NCI-H748 (cell line): Measurements from ENCODE around the gene RGS4.
"Not testable (repeated sequence)": the region's sequence is repeated elsewhere in the genome, so short reads cannot be mapped to it uniquely, and the experiment has no call there.

Experiments
- DNase-seq: peaks from one replicate; lab custom pipeline; 2025; ENCODE audit not compliant: unreplicated experiment; lab: John Stamatoyannopoulos, UW

Gene RGS4

GRCh38 chr1:163066686-163067085 is 2.5 kb upstream of the RGS4 start:
- no peak for DNase-seq

GRCh38 chr1:163068716-163069115 is 445 bp upstream of the RGS4 start:
- DNase-seq, result peak; percentile 76

DNA sequence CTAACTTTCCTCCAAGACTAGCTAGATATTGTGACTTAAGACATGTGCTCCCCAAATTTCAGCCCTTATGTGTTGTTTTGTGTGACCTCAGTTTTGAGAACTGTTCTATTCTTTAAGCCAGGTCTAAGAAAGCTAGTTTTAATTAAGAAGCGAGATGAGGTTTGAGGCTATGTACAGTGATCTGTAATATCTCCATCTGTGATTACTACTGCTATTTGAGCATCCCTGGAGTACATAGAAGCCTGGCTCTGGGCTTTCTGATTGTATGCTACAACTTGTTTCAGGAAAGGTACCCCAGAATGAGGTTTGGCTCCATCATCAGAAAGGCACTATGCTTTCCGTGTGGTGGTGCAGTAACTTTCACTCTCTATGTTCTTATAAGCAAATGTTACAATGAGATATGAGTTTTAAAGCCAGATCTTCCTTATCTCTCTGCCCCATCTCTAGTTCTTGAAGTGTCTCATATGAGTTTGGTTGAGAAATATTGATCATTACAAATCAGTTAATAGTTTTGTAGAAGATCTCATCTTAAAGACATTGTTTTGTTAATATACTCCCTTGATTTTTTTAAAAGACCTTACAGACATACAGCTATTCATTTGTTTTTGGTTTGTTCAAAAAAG is 605 bp downstream of the RGS4 start:
- DNase-seq, result peak; percentile 62

DNA sequence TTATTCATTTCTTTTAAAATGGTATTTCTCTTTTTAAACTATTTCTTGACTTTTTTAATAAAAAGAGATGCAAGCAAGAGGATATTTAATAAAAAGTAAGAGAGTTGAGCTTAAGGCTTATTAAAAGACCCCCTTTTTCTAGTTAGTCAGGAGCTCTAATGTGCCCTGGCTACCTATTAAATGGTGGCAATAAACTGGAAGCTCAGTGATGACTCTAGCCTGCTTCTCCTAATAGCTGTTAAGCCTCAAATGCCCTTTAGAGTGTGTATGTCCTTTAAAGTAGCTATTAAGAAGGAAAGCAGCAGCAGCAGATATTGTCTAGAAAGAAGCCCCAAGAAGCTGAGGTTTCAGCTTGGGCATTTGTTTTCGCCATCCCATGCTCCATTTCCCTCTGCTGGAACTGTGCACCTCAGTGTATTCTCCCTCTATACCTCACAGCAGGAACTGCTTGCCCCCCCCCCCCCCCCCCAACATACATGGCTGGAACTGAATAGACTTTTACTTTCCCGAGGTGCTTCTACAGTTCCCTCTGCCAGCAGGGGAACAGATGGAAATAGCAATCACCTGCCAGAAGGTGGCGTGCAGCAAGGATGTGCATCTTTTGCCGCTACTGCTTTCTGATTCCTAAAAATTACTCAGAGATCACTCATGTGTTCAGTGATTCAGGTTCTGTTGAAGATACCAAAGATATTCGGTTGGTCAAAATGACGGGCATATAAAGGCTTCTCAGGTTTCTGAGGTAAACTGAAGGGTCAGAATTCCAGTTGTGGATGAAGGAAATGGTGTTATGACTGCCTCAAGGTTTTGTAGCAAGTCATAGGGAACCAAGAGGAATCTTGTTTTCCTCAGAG is 2.5 kb downstream of the RGS4 start:
- DNase-seq, result peak; percentile 86

GRCh38 chr1:163072658-163073057 is 3.5 kb downstream of the RGS4 start:
- no peak for DNase-seq

DNA sequence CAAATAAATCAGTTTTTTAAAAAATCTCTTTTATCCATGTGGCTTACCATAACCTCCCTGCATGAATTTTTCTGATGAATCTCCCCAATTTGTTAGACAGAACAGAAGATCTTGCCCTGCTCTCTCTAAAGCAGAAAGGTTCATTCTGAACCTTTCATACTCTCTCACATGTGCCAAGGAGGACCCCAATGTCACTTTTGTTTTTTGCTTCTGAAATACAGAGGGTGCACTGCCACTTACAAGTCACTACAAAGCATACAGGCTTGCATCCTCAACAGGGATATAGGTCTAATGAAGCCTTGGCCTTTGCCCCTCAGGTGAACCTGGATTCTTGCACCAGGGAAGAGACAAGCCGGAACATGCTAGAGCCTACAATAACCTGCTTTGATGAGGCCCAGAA is 4.8 kb downstream of the RGS4 start:
- no peak for DNase-seq

GRCh38 chr1:163074716-163075284 is 5.6 kb downstream of the RGS4 start:
- no peak for DNase-seq

- DNase-seq, result no peak
These were observed 6.9 kb downstream of the RGS4 start for GRCh38 chr1:163076044-163076443.

DNA sequence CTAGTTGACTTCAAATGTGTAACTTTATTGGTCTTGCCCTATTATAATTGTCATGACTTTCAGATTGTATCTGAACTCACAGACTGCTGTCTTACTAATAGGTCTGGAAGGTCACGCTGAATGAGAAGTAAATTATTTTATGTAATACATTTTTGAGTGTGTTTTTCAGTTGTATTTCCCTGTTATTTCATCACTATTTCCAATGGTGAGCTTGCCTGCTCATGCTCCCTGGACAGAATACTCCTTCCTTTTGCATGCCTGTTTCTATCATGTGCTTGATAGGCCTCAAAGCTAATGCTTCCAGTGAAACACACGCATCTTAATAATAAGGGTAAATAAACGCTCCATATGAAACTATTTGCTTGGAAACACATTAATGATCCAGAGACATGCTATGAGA is 7.3 kb downstream of the RGS4 start:
- no peak for DNase-seq

GRCh38 chr1:163076981-163077761 is 8.0 kb downstream of the RGS4 start:
- no peak for DNase-seq

GRCh38 chr1:163082971-163083370 is 13.8 kb downstream of the RGS4 start:
- no peak for DNase-seq

DNA sequence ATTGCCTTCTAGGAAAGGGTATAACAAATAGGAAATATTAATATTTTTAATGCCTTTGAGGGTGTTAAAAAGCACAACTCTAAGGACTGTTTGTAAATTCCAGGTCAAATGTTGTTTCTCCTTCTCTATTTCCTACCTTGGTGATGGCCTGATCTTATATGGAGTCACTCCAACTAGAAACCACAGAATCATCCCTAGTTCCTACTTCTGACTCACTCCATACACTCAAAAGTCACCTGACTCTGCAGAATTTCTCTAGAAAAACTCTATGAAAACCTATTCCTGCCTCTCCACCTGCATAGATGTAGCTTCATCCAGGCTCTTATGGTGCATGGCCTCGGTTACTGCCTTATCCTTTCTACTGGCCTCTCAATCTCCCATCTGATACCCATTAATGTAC is 14.5 kb downstream of the RGS4 start:
- DNase-seq, result no peak

- no peak for DNase-seq
These were observed 15.2 kb downstream of the RGS4 start for GRCh38 chr1:163084330-163084729.

- peak; percentile 13 for DNase-seq
These were observed 16.1 kb downstream of the RGS4 start for GRCh38 chr1:163085041-163085903.

DNA sequence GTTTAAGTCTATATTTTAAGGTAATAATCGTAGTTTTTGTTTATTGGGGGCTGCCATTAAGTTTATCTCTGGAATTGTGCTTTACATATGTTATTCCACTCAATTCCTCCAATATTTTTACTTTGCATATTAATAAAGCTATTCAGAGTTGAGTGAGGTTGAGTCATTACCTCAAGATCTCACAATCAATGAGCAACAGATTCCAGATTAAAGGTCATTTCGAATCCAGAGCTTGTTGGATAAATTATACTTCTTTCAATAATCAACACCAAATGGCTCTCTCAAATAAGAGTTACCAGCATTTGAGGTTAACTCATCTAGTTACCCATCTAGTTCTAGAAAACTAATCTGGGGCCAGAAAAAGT is 16.7 kb downstream of the RGS4 start:
- no peak for DNase-seq

DNA sequence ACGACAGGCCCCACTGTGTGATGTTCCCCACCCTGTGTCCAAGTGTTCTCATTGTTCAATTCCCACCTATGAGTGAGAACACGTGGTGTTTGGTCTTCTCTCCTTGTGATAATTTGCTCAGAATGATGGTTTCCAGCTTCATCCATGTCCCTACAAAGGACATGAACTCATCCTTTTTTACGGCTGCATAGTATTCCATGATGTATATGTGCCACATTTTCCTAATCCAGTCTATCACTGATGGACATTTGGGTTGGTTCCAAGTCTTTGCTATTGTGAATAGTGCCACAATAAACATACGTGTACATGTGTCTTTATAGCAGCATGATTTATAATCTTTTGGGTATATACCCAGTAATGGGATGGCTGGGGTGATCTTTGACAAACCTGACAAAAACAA is 20.0 kb downstream of the RGS4 start:
- not testable (repeated sequence) for DNase-seq

GRCh38 chr1:163090321-163090945 is 21.3 kb downstream of the RGS4 start:
- DNase-seq, result peak; percentile 14

DNA sequence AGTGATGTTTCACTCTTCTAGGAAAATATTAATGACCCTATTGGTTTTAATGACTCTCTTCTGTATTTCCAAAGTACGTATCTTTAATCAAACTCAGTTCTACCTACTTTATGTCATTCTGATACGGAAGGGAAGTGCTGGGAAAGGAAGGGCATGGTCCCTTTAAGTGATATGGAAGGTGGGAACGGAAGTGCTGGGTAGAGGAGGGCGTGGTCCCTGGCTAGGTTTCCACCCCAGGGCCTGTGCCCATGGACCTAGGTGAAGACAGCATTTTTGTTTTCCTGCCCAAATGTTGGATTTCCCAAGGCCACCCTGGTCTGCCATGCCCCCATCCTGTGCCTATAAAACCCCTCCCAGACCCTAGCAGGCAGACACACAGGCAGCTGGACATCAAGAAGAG is 24.0 kb downstream of the RGS4 start:
- DNase-seq, result no peak

GRCh38 chr1:163093579-163093978 is 24.4 kb downstream of the RGS4 start:
- no peak for DNase-seq

- no peak for DNase-seq
These were observed 25.0 kb downstream of the RGS4 start for GRCh38 chr1:163094182-163094581.
